OCI-LY1 (cell line): ENCODE measurements around the gene MC1R.
A peak's percentile ranks its signal among the peaks of the same experiment; 100 is the strongest.

Source experiments
- H2AFZ ChIP-seq: fragments of 200-600 bp; sonication (generic), shearing (Covaris generic); 2 replicates; pipeline ENCODE4 v1.6.0; 2014; ENCODE audit warnings: antibody characterized with exemption, mild to moderate bottlenecking, low read length
- H3F3A ChIP-seq: fragments of 200-600 bp; sonication (generic), shearing (Covaris generic); 2 replicates; pipeline ENCODE4 v1.6.0; 2014; ENCODE audit warnings: mild to moderate bottlenecking, antibody characterized with exemption, low read length, moderate library complexity; ENCODE audit not compliant: insufficient read depth
- H3K27ac ChIP-seq: fragments of 200-600 bp; sonication (generic); 2 replicates; pipeline ENCODE4 v1.5.1; 2014; ENCODE audit warnings: low read length, mixed run types, mild to moderate bottlenecking, low read depth; ENCODE audit not compliant: poor library complexity, severe bottlenecking
- H3K27me3 ChIP-seq: fragments of 200-600 bp; sonication (generic); 2 replicates; pipeline ENCODE4 v1.6.0; 2014; ENCODE audit warnings: antibody characterized with exemption, mild to moderate bottlenecking, low read length, moderate library complexity; ENCODE audit not compliant: insufficient read depth
- H3K36me3 ChIP-seq: fragments of 200-600 bp; sonication (generic); 2 replicates; pipeline ENCODE4 v1.6.1; 2014; ENCODE audit warnings: mild to moderate bottlenecking, antibody characterized with exemption, low read length, moderate library complexity, mixed read lengths; ENCODE audit not compliant: insufficient read depth
- H3K4me1 ChIP-seq: fragments of 200-600 bp; sonication (generic); 2 replicates; pipeline ENCODE4 v1.5.1; 2014; ENCODE audit warnings: mild to moderate bottlenecking, low read length, moderate library complexity; ENCODE audit not compliant: insufficient read depth, severe bottlenecking
- H3K4me2 ChIP-seq: fragments of 200-600 bp; sonication (generic), shearing (Covaris generic); 2 replicates; pipeline ENCODE4 v1.6.1; 2014; ENCODE audit warnings: low read length
- H3K4me3 ChIP-seq: fragments of 200-600 bp; sonication (generic); 2 replicates; pipeline ENCODE4 v1.5.1; 2014; ENCODE audit warnings: low read length, low read depth, mild to moderate bottlenecking, mixed read lengths; ENCODE audit not compliant: poor library complexity, severe bottlenecking
- H3K79me2 ChIP-seq: fragments of 200-600 bp; shearing (Covaris generic); 2 replicates; pipeline ENCODE4 v1.6.1; 2016; ENCODE audit warnings: mixed run types, low read length, mixed read lengths; ENCODE audit not compliant: insufficient read depth
- H3K9ac ChIP-seq: fragments of 200-600 bp; sonication (generic), shearing (Covaris generic); 2 replicates; pipeline ENCODE4 v1.6.1; 2014; ENCODE audit warnings: mild to moderate bottlenecking, low read length, mixed read lengths
- H3K9me2 ChIP-seq: fragments of 200-600 bp; sonication (generic), shearing (Covaris generic); 2 replicates; pipeline ENCODE4 v1.6.1; 2014; ENCODE audit warnings: low read depth, mild to moderate bottlenecking, low read length, mixed read lengths
- H3K9me3 ChIP-seq: fragments of 200-600 bp; shearing (Covaris generic); 2 replicates; pipeline ENCODE4 v1.6.1; 2014; ENCODE audit warnings: low read length, mixed read lengths
- H4K20me1 ChIP-seq: fragments of 200-600 bp; sonication (generic), shearing (Covaris generic); 2 replicates; pipeline ENCODE4 v1.6.0; 2016; ENCODE audit warnings: mild to moderate bottlenecking, low read length; ENCODE audit not compliant: insufficient read depth
- CTCF ChIP-seq: fragments of 200-600 bp; sonication (generic), shearing (Covaris generic); IDR thresholded peaks from 2 replicates; pipeline ENCODE4 v1.5.1; 2017; ENCODE audit warnings: mild to moderate bottlenecking, antibody characterized with exemption, low read length, moderate library complexity, mixed read lengths
- EZH2 ChIP-seq: fragments of 200-600 bp; sonication (generic), shearing (Covaris generic); IDR thresholded peaks from 2 replicates; pipeline ENCODE4 v1.8.0; 2017; ENCODE audit warnings: borderline replicate concordance, mixed run types, mild to moderate bottlenecking, antibody characterized with exemption, low read length, moderate library complexity, mixed read lengths

The MC1R gene

GRCh38 chr16:89951509-89951908, 32.8 kb downstream of the MC1R start:
- H3K27me3 ChIP-seq = no peaks in the 10 kb centered on the region
- no peaks in the 10 kb centered on the region for H4K20me1 ChIP-seq
- peak overlapping the region; percentile 43 for H3K27ac ChIP-seq
- no peak overlapping the region for H3K4me2 ChIP-seq
- H3K9ac ChIP-seq = no peak overlapping the region
- peaks cover 69% of the 10 kb centered on the region for H3K4me1 ChIP-seq
- H3K79me2 ChIP-seq = no peaks in the 10 kb centered on the region
- no peak overlapping the region for H3K4me3 ChIP-seq
- no peaks in the 10 kb centered on the region for H3F3A ChIP-seq
- no peak overlapping the region for H2AFZ ChIP-seq
- H3K9me3 ChIP-seq = no peaks in the 10 kb centered on the region
- peaks cover 30% of the 10 kb centered on the region for H3K36me3 ChIP-seq
- no peaks in the 10 kb centered on the region for H3K9me2 ChIP-seq
- TF ChIP-seq EZH2 (no peak), CTCF (no peak)

- Histone ChIP-seq H4K20me1 (no peaks in the 10 kb centered on the region), H3K9ac (peak overlapping the region; percentile 33; the same call in 1 of the 2 replicates), H3K36me3 (peaks cover 33% of the 10 kb centered on the region), H3K9me2 (no peaks in the 10 kb centered on the region), H3K79me2 (no peaks in the 10 kb centered on the region), H3K4me3 (no peak overlapping the region), H3K27me3 (no peaks in the 10 kb centered on the region), H3K9me3 (no peaks in the 10 kb centered on the region), H3F3A (no peaks in the 10 kb centered on the region), H2AFZ (no peak overlapping the region), H3K4me2 (peak overlapping the region; percentile 27; the same call in 1 of the 2 replicates), H3K4me1 (peaks cover 74% of the 10 kb centered on the region), H3K27ac (peak overlapping the region; percentile 87)
- TF ChIP-seq CTCF = no peak
- TF ChIP-seq EZH2 = no peak
These were observed 33.4 kb downstream of the MC1R start for GRCh38 chr16:89952049-89952448.

GRCh38 chr16:89952551-89952950, 33.9 kb downstream of the MC1R start:
- H3K36me3 ChIP-seq = peaks cover 38% of the 10 kb centered on the region
- no peaks in the 10 kb centered on the region for H3K27me3 ChIP-seq
- H3K4me1 ChIP-seq = peaks cover 76% of the 10 kb centered on the region
- TF ChIP-seq CTCF (no peak), EZH2 (no peak)
- H3K9me2 ChIP-seq = no peaks in the 10 kb centered on the region
- H3K9me3 ChIP-seq = no peaks in the 10 kb centered on the region
- peak overlapping the region; percentile 27; the same call in 1 of the 2 replicates for H3K4me2 ChIP-seq
- H4K20me1 ChIP-seq = no peaks in the 10 kb centered on the region
- peak overlapping the region; percentile 87 for H3K27ac ChIP-seq
- no peak overlapping the region for H2AFZ ChIP-seq
- peak overlapping the region; percentile 33; the same call in 1 of the 2 replicates for H3K9ac ChIP-seq
- H3F3A ChIP-seq = no peaks in the 10 kb centered on the region
- no peaks in the 10 kb centered on the region for H3K79me2 ChIP-seq
- H3K4me3 ChIP-seq = no peak overlapping the region
